H9 (cell line): ENCODE data around the gene CCNY. TPM values are rescaled to one million over a fixed set of nuclear protein-coding genes. Genes with fewer than 3 reads are reported as not detected.

Source experiments
- DNase-seq: peaks from one replicate; pipeline ENCODE4 v3.0.0-alpha.2; 2017
- H2AFZ ChIP-seq: one replicate; pipeline ENCODE4 v1.6.1; 2013; ENCODE audit warnings: mild to moderate bottlenecking, low read length, control low read depth, moderate library complexity
- H2AK5ac ChIP-seq: 2 replicates; pipeline ENCODE4 v1.6.1; 2013; ENCODE audit warnings: low read length, control low read depth, mixed read lengths; ENCODE audit not compliant: insufficient read length
- H2BK120ac ChIP-seq: one replicate; pipeline ENCODE4 v1.6.1; 2013; ENCODE audit warnings: low read depth, mild to moderate bottlenecking, low read length, control low read depth, inconsistent platforms; ENCODE audit not compliant: poor library complexity, severe bottlenecking
- H2BK12ac ChIP-seq: 2 replicates; pipeline ENCODE4 v1.6.1; 2013; ENCODE audit warnings: low read length, control low read depth, mixed read lengths, low read depth; ENCODE audit not compliant: insufficient read length
- H2BK15ac ChIP-seq: 2 replicates; pipeline ENCODE4 v1.6.1; 2013; ENCODE audit warnings: low read depth, low read length, control low read depth
- H2BK20ac ChIP-seq: one replicate; pipeline ENCODE4 v1.6.1; 2013; ENCODE audit warnings: low read depth, mild to moderate bottlenecking, low read length, control low read depth, inconsistent platforms; ENCODE audit not compliant: poor library complexity, severe bottlenecking
- H2BK5ac ChIP-seq: 2 replicates; pipeline ENCODE4 v1.6.1; 2013; ENCODE audit warnings: low read length, control low read depth, mixed read lengths; ENCODE audit not compliant: insufficient read length
- H3K14ac ChIP-seq: 2 replicates; pipeline ENCODE4 v1.6.1; 2013; ENCODE audit warnings: low read length, control low read depth; ENCODE audit not compliant: insufficient read depth
- H3K18ac ChIP-seq: 2 replicates; pipeline ENCODE4 v1.6.1; 2013; ENCODE audit warnings: low read depth, mild to moderate bottlenecking, mixed read lengths, low read length, control low read depth; ENCODE audit not compliant: insufficient read length
- H3K23ac ChIP-seq: 2 replicates; pipeline ENCODE4 v1.6.1; 2013; ENCODE audit warnings: low read length, control low read depth, mixed read lengths, low read depth; ENCODE audit not compliant: insufficient read length
- H3K23me2 ChIP-seq: 2 replicates; pipeline ENCODE4 v1.6.1; 2013; ENCODE audit warnings: low read depth, mild to moderate bottlenecking, mixed read lengths, low read length, control low read depth; ENCODE audit not compliant: insufficient read length, poor library complexity, severe bottlenecking
- H3K27ac ChIP-seq: 2 replicates; pipeline ENCODE4 v1.5.1; 2013; ENCODE audit warnings: low read length, control low read depth, mixed read lengths, low read depth; ENCODE audit not compliant: insufficient read length
- H3K27me3 ChIP-seq: 2 replicates; pipeline ENCODE4 v1.6.1; 2013; ENCODE audit warnings: low read length, control low read depth, inconsistent platforms; ENCODE audit not compliant: insufficient read depth
- H3K4ac ChIP-seq: 2 replicates; pipeline ENCODE4 v1.6.1; 2013; ENCODE audit warnings: low read depth, mild to moderate bottlenecking, control low read depth, inconsistent platforms, low read length, moderate library complexity
- H3K4me1 ChIP-seq: 2 replicates; pipeline ENCODE4 v1.6.1; 2013; ENCODE audit warnings: low read length, control low read depth, inconsistent platforms; ENCODE audit not compliant: insufficient read depth
- H3K4me2 ChIP-seq: 2 replicates; pipeline ENCODE4 v1.6.1; 2013; ENCODE audit warnings: low read length, control low read depth, mixed read lengths; ENCODE audit not compliant: insufficient read length, insufficient read depth
- H3K56ac ChIP-seq: 2 replicates; pipeline ENCODE4 v1.6.1; 2013; ENCODE audit warnings: low read depth, mild to moderate bottlenecking, mixed read lengths, low read length, control low read depth; ENCODE audit not compliant: insufficient read length
- H3K79me1 ChIP-seq: 2 replicates; pipeline ENCODE4 v1.6.1; 2013; ENCODE audit warnings: low read depth, mild to moderate bottlenecking, moderate library complexity, low read length, control low read depth, inconsistent platforms; ENCODE audit not compliant: insufficient read depth, poor library complexity, severe bottlenecking
- H3K79me2 ChIP-seq: 2 replicates; pipeline ENCODE4 v1.6.1; 2013; ENCODE audit warnings: low read length, control low read depth, inconsistent platforms; ENCODE audit not compliant: insufficient read depth
- H3K9ac ChIP-seq: 2 replicates; pipeline ENCODE4 v1.6.1; 2013; ENCODE audit warnings: low read length, control low read depth, mixed read lengths; ENCODE audit not compliant: insufficient read length; ENCODE audit errors: extremely low read depth
- H3K9me3 ChIP-seq: one replicate; pipeline ENCODE4 v1.6.1; 2013; ENCODE audit warnings: low read depth, low read length, inconsistent platforms; ENCODE audit not compliant: control insufficient read depth
- H3T11ph ChIP-seq: one replicate; pipeline ENCODE4 v1.6.1; 2013; ENCODE audit warnings: mild to moderate bottlenecking, low read length, control low read depth, inconsistent platforms
- H4K20me1 ChIP-seq: one replicate; pipeline ENCODE4 v1.6.1; 2013; ENCODE audit not compliant: control insufficient read depth, insufficient read length, insufficient read depth
- H4K5ac ChIP-seq: 2 replicates; pipeline ENCODE4 v1.6.1; 2013; ENCODE audit warnings: low read depth, mild to moderate bottlenecking, mixed read lengths, low read length, control low read depth; ENCODE audit not compliant: insufficient read length
- H4K8ac ChIP-seq: replicated peaks from 2 replicates; pipeline ENCODE4 v1.6.1; 2013; ENCODE audit warnings: low read length, control low read depth, mixed read lengths, low read depth; ENCODE audit not compliant: insufficient read length
- H4K91ac ChIP-seq: 2 replicates; pipeline ENCODE4 v1.6.1; 2013; ENCODE audit warnings: low read depth, mild to moderate bottlenecking, moderate library complexity, mixed read lengths, low read length, control low read depth; ENCODE audit not compliant: insufficient read length
- H3K27ac Mint-ChIP-seq, 3 experiments: 2 replicates in 2 of 3; 3 replicates in 1 of 3; pipeline ENCODE4 v1.8.0; 2020 to 2021; ENCODE audit warnings: mixed read lengths in 3 of 3, mild to moderate bottlenecking in 1 of 3, moderate library complexity in 1 of 3
- H3K27me3 Mint-ChIP-seq: 2 replicates; pipeline ENCODE4 v1.8.0; 2021; ENCODE audit warnings: low read depth, mild to moderate bottlenecking, moderate library complexity, mixed read lengths
- H3K36me3 Mint-ChIP-seq, 3 experiments: 2 replicates in 2 of 3; 3 replicates in 1 of 3; pipeline ENCODE4 v1.8.0; 2020 to 2021; ENCODE audit warnings: low read depth in 3 of 3, mixed read lengths in 3 of 3; ENCODE audit not compliant: insufficient read depth in 1 of 3
- H3K4me1 Mint-ChIP-seq, 2 experiments: 2 replicates each; pipeline ENCODE4 v1.8.0; 2020; ENCODE audit warnings: mixed read lengths in 2 of 2
- H3K4me3 Mint-ChIP-seq, 2 experiments: 2 replicates in 1 of 2; 3 replicates in 1 of 2; pipeline ENCODE4 v1.8.0; 2020 to 2021; ENCODE audit warnings: mild to moderate bottlenecking in 2 of 2, mixed read lengths in 2 of 2, moderate library complexity in 1 of 2
- H3K9me3 Mint-ChIP-seq, 2 experiments: 2 replicates in 1 of 2; 3 replicates in 1 of 2; pipeline ENCODE4 v1.8.0; 2020; ENCODE audit warnings: mild to moderate bottlenecking in 2 of 2, mixed read lengths in 2 of 2, moderate library complexity in 1 of 2
- WGBS: extraction: QIAGEN DNeasy Blood & Tissue Kit; methylation state at CpG from one replicate; pipeline ENCODE4 v1.1.7; 2013; ENCODE audit warnings: missing lambda C conversion rate, low lambda C conversion rate, mixed read lengths; ENCODE audit not compliant: insufficient read length; ENCODE audit errors: extremely low coverage; 5-methylcytosine and 5-hydroxymethylcytosine counted together
- total RNA-seq: library from RNA; stranded (reverse); gene quantifications from 2 replicates; pipeline ENCODE4 v1.2.1, GENCODE V29; 2021
- TF ChIP-seq, protein P1 (sequence below): fragments of 200-600 bp; sonication (generic); conservative IDR thresholded peaks from 3 replicates; pipeline ENCODE4 v1.8.0; 2021; ENCODE audit warnings: antibody characterized with exemption, mild to moderate bottlenecking

CCNY gene
- total RNA-seq, 1 experiment from 2014 or later = 62.1 TPM

- Histone ChIP-seq H3K79me1 (no peaks in the 10 kb centered on the region), H3K23me2 (no peaks in the 10 kb centered on the region), H4K5ac (no peak overlapping the region), H3K4me2 (no peak overlapping the region), H2BK12ac (no peak overlapping the region), H3K56ac (no peak overlapping the region), H4K91ac (no peak overlapping the region), H3K27ac (no peak overlapping the region), H3T11ph (no peak overlapping the region), H3K79me2 (peaks cover 3% of the 10 kb centered on the region; the same call in 1 of the 2 replicates), H2AK5ac (no peak overlapping the region), H4K20me1 (no peaks in the 10 kb centered on the region), H3K27me3 (no peaks in the 10 kb centered on the region), H3K9me3 (no peaks in the 10 kb centered on the region), H2BK5ac (no peak overlapping the region), H3K4ac (no peak overlapping the region), H2BK120ac (no peak overlapping the region), H3K14ac (no peak overlapping the region), H4K8ac (no peak overlapping the region), H2BK15ac (no peak overlapping the region), H3K18ac (no peak overlapping the region), H2AFZ (no peak overlapping the region), H3K23ac (no peak overlapping the region), H3K4me1 (peaks cover 8% of the 10 kb centered on the region; the same call in 1 of the 2 replicates), H2BK20ac (no peak overlapping the region), H3K9ac (no peak overlapping the region)
- H3K27me3 Mint-ChIP-seq = no peaks in the 10 kb centered on the region
- no peaks in the 10 kb centered on the region for H3K36me3 Mint-ChIP-seq
- no peak for DNase-seq
- no peaks in the 10 kb centered on the region for H3K9me3 Mint-ChIP-seq
- WGBS = no CpG with 5 or more reads among the region's 4 CpGs
- no peak overlapping the region for H3K4me3 Mint-ChIP-seq
- peaks cover 61% of the 10 kb centered on the region in 2 experiments for H3K4me1 Mint-ChIP-seq
- TF ChIP-seq, protein P1, sequence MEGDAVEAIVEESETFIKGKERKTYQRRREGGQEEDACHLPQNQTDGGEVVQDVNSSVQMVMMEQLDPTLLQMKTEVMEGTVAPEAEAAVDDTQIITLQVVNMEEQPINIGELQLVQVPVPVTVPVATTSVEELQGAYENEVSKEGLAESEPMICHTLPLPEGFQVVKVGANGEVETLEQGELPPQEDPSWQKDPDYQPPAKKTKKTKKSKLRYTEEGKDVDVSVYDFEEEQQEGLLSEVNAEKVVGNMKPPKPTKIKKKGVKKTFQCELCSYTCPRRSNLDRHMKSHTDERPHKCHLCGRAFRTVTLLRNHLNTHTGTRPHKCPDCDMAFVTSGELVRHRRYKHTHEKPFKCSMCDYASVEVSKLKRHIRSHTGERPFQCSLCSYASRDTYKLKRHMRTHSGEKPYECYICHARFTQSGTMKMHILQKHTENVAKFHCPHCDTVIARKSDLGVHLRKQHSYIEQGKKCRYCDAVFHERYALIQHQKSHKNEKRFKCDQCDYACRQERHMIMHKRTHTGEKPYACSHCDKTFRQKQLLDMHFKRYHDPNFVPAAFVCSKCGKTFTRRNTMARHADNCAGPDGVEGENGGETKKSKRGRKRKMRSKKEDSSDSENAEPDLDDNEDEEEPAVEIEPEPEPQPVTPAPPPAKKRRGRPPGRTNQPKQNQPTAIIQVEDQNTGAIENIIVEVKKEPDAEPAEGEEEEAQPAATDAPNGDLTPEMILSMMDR = no peak
- 0 out of 7 replicates have a peak overlapping the region, but pooled peaks of 1 of the 3 experiments have one; percentile 13 for H3K27ac Mint-ChIP-seq
Measured at GRCh38 chr10:35456784-35457183, 120.5 kb downstream of the CCNY start.
